ENCODE measurements around the gene HSPB2. TPM values are rescaled to one million over a fixed set of nuclear protein-coding genes. Genes with fewer than 3 reads are reported as not detected.

The HSPB2 gene
- total and polyA plus RNA-seq, 8 donors: 0.37 to 5.1 (median 3.0) TPM; not detected in 4

DNA sequence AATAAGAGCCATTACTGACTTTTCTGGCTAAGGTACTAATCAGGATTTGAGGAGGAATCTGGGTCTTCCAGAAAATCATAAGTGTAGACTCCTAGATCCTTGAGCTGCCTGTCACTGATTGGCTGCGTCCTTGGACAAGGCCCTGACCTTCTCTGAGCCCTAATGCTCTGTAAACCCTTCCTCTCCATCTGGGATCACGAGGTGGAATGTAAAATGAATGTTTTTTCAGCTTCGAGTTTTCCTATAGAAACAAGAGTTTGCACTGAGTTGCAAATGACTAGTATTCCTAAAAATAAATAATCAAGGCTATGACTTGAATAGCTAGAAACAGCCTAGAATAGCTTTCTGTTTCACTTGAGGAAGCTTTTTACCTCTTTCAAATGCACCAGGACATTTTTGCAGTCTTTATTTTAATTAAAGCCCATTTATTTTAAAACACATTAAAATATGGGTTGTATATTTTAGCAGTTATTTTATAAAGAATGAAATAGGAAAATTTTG, 23.6 kb downstream of the HSPB2 start:
- intact Hi-C loops (cut with DNase I; ENCODE audit: low total_unique reads): no loop called here

DNA sequence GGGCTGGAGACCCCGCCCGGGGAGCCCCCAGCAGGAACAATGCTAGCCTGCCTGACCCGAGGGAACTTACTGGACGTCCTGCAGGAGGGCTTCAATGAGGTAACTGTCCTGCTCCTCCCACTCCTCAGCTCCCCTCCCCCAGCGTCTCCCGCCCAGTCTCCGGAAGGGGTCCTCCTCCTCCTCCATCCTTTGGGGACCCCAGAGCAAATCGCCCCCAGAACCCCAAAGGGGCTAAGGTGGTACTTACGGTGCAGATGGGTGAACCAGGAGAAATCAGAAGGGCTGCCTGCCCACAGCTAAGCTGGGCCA, 24.9 kb downstream of the HSPB2 start:
- Histone ChIP-seq H3K9me3 (no peaks in the 10 kb centered on the region), H3K27me3 (no peaks in the 10 kb centered on the region), H3K4me1 (peaks cover 29 to 60% (median 41%) of the 10 kb centered on the region in 4 donors), H3K36me3 (no peaks in the 10 kb centered on the region), H3K27ac (peak overlapping the region; percentile 67 to 87 (median 81)), H3K4me3 (peak overlapping the region; percentile 76 to 90 (median 80))
- no peak for DNase-seq
- WGBS, 5 donors: 4 to 17% (median 7%) methylated on average over 1 to 9 of the region's 9 CpGs
- intact Hi-C loops (cut with DNase I; ENCODE audit: low total_unique reads): no loop called here
- TF ChIP-seq POLR2AphosphoS5 (IDR thresholded peaks at IDR 0.05) (no peak), POLR2A (IDR thresholded peaks at IDR 0.05) (no peak), EP300 (IDR thresholded peaks at IDR 0.05) (no peak)
- TF ChIP-seq, protein P1, sequence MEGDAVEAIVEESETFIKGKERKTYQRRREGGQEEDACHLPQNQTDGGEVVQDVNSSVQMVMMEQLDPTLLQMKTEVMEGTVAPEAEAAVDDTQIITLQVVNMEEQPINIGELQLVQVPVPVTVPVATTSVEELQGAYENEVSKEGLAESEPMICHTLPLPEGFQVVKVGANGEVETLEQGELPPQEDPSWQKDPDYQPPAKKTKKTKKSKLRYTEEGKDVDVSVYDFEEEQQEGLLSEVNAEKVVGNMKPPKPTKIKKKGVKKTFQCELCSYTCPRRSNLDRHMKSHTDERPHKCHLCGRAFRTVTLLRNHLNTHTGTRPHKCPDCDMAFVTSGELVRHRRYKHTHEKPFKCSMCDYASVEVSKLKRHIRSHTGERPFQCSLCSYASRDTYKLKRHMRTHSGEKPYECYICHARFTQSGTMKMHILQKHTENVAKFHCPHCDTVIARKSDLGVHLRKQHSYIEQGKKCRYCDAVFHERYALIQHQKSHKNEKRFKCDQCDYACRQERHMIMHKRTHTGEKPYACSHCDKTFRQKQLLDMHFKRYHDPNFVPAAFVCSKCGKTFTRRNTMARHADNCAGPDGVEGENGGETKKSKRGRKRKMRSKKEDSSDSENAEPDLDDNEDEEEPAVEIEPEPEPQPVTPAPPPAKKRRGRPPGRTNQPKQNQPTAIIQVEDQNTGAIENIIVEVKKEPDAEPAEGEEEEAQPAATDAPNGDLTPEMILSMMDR (IDR thresholded peaks at IDR 0.05): no peak

More for the DNA sequence above, 23.6 kb downstream of the HSPB2 start:
- H3K9me3 ChIP-seq: no peaks in the 10 kb centered on the region
- H3K4me1 ChIP-seq: peaks cover 29 to 68% (median 41%) of the 10 kb centered on the region in 4 donors
- no peaks in the 10 kb centered on the region for H3K27me3 ChIP-seq
- no peak for TF ChIP-seq POLR2A (IDR thresholded peaks at IDR 0.05)
- TF ChIP-seq, protein P1 (IDR thresholded peaks at IDR 0.05): no peak
- no peak for TF ChIP-seq POLR2AphosphoS5 (IDR thresholded peaks at IDR 0.05)
- TF ChIP-seq EP300 (IDR thresholded peaks at IDR 0.05): no peak
- peak overlapping the region; percentile 76 to 90 (median 80) for H3K4me3 ChIP-seq
- no peaks in the 10 kb centered on the region for H3K36me3 ChIP-seq
- H3K27ac ChIP-seq: peak overlapping the region in 4 of 5 donors; percentile 70 to 87 (median 82)
- no peak for DNase-seq
- WGBS, 5 donors: 30 to 42% (median 37%) methylated on average over 3 of the region's 3 CpGs

DNA sequence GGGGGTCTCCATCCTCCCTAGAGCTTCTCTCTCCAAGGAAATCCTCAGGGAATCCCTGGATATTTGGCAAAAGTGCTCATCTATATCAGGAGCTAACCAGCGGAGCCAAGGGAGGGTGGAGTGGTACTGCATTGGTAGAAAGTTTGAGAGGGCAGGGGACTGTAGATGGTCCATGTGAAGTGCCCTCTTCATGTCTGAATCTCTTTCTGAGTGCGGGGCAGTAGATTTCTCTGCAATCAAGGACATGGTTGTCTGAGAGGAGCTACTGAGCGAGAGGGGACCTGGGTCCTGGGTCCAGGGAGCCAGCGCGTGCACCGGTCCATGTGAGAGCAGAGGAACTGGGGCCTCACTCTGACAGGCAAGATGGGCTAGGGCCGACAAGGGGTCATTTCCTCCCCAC, 25.3 kb downstream of the HSPB2 start:
- Histone ChIP-seq H3K27me3 (no peaks in the 10 kb centered on the region), H3K4me3 (peak overlapping the region; percentile 76 to 90 (median 80)), H3K4me1 (peaks cover 29 to 60% (median 41%) of the 10 kb centered on the region in 4 donors), H3K9me3 (no peaks in the 10 kb centered on the region), H3K36me3 (no peaks in the 10 kb centered on the region), H3K27ac (peak overlapping the region; percentile 67 to 87 (median 81))
- no peak for DNase-seq
- 56 to 73% (median 67%) methylated on average over 7 of the region's 7 CpGs for WGBS, 5 donors
- no peak for TF ChIP-seq POLR2AphosphoS5 (IDR thresholded peaks at IDR 0.05)
- TF ChIP-seq EP300 (IDR thresholded peaks at IDR 0.05): no peak
- TF ChIP-seq, protein P1 (IDR thresholded peaks at IDR 0.05): no peak
- no peak for TF ChIP-seq POLR2A (IDR thresholded peaks at IDR 0.05)
- intact Hi-C loops (cut with DNase I; ENCODE audit: low total_unique reads): no loop called here

DNA sequence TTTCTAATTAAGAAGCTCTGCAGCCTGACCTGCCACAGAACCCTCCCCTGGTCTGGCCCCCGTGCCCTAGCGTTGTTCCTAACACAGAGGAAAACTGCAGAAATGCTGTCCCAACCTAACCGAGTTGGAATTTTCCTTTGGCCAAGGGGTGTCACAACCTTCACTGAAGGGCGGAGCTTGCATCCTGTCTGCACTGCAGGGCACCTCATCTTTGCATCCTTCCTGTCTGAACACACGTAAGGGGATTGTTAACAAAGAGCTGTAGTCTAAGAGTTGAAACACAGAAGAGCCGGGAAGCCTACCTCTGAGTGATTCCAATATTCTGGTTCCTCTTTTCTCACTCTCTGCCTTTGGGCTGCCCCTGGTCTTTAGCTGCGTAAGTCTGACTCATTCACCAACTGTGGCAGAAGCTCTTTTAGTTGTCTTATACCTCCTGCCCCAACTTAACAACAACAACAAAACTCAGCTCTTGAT, 26.2 kb downstream of the HSPB2 start:
- intact Hi-C loops (cut with DNase I; ENCODE audit: low total_unique reads): no loop called here
- Histone ChIP-seq H3K36me3 (no peaks in the 10 kb centered on the region), H3K9me3 (no peaks in the 10 kb centered on the region), H3K4me1 (peaks cover 29 to 63% (median 43%) of the 10 kb centered on the region in 4 donors), H3K4me3 (peak overlapping the region in 1 of 4 donors; percentile 7), H3K27me3 (no peaks in the 10 kb centered on the region), H3K27ac (peak overlapping the region; percentile 8 to 87 (median 81))
- DNase-seq: no peak
- WGBS, 5 donors: 26 to 37% (median 28%) methylated on average over 7 of the region's 7 CpGs
- peak in 1 of 3 donors; percentile 22 for TF ChIP-seq POLR2AphosphoS5 (IDR thresholded peaks at IDR 0.05)
- TF ChIP-seq, protein P1 (IDR thresholded peaks at IDR 0.05): no peak
